ENCODE data around the gene LRCH4.

Gene LRCH4

GRCh38 chr7:100604976-100605911, 19.3 kb upstream of the LRCH4 start:
- DNase-seq: no peak

DNA sequence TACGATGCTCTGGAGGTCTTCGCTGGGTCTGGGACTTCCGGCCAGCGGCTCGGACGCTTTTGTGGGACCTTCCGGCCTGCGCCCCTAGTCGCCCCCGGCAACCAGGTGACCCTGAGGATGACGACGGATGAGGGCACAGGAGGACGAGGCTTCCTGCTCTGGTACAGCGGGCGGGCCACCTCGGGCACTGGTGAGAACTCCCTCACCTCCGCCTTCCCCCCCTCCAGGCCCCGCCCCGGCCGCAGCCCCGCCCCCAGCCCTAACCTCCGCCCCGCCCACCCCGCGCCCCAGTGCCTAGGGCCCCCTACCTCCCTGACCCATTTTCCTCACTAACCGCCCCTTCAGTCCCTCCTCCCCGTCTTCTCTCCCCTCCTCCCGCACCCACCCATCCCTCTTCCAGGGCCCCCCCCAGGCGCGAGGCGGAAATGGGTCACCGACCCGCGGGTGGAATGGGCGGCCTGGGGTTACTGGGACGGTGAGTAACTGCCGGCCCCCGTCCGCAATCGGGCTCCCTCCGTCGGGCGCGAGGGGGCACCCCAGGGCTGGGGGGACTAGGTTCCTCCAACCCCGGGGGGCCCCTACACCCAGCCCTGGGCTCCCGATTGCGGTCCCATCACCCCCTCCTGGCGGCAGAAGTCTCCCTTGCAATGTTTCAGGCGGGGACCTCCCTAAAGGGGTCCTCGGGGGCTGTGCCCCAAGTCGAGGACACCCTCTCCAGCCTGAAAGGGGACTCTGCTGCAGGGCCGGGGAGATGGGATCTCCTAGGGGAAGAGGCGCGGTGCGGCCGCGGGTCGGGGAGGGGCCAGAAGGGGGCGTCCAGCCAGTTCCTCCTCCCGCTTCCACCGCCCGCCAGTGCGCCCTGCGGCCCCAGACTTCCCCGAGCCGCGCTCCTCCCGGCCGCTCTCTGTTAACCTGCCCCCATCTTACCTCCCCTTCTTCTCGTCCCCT, 18.4 kb upstream of the LRCH4 start:
- DNase-seq: peak; percentile 62

GRCh38 chr7:100603726-100604027, 17.7 kb upstream of the LRCH4 start:
- no peak for DNase-seq

DNA sequence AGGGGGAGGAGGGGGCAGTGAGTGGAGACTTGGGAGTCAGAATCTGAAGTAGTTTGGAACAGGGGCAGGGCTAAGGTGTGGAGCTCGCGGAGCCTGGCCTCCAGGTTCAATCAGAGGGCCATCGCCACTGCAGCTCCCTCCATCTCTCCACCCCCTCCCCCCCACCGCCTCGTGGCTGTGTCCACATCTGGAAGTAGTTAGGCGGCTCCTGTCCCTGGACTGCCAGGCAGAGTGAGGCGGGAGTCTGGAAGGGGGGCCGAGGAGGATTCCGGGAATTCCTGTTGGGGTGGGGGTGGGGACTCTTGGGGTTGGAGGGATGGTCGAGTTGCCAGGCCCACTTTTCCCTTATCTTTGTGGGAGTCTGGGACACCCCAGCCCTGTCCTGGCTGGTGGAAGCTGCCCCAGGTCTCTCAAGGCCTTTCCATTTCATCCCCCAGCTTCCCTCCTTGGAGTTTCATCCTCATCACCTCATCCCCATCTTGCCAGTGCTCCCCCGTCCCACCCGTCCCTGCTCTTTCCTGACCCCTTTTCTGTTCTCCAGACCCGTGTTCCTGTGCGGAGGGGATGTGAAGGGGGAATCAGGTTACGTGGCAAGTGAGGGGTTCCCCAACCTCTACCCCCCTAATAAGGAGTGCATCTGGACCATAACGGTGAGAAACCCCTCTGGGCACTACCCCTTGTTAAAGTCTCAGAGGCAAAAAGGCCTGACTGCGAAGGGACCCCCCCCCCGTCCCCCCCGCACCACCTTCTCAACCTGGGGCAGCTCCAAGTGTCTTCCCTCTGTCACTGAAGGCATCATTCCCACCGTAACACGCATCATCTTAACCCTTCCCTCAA, 17.2 kb upstream of the LRCH4 start:
- no peak for DNase-seq

GRCh38 chr7:100600730-100601038, 14.8 kb upstream of the LRCH4 start:
- no peak for DNase-seq

GRCh38 chr7:100599911-100600729, 14.2 kb upstream of the LRCH4 start:
- DNase-seq: no peak

- no peak for DNase-seq
Measured at GRCh38 chr7:100598425-100598824, 12.5 kb upstream of the LRCH4 start.

DNA sequence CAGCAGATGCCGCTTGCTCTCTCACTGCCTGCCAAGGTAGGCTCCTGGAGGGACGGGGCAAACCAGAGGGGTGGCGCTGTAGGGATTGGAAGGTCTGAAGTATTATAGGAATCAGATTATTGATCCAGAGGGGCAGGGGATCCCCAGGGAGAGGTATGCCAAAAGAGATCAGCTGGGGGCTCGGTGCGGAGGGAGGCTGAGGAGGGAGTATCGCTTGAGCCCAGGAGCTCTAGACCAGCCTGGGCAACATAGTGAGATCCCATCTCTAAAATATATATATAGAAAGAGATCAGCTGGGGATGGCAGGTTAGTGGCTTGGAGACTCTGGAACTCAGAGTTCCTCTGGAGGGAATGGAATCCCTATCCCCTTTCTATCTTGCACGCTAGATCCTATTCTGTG, 9.3 kb upstream of the LRCH4 start:
- DNase-seq: no peak

- no peak for DNase-seq
Measured at GRCh38 chr7:100591596-100591995, 5.7 kb upstream of the LRCH4 start.

- no peak for DNase-seq
Measured at GRCh38 chr7:100590077-100590737, 4.3 kb upstream of the LRCH4 start.

GRCh38 chr7:100589341-100589947, 3.5 kb upstream of the LRCH4 start:
- no peak for DNase-seq

DNA sequence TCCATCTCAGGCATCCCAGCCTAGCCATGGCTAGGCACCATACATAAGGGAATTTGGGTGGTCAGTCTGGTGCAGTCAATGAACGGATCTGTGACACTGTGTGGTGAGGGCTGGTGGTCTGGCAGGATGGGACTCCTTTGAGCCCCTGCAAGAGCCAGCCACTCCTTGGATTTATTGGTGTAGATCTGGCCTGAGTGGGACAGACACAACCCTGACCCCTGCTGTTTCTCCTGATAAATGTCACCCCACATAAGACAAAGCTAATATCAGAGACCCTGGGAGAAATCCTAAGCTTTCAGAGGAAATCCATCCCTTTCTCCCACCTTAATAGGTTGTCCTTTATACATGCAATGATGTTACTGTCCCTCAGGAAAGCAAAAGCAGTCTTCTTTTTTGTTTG, 2.5 kb upstream of the LRCH4 start:
- DNase-seq: no peak

- DNase-seq: peak; percentile 99
Measured at GRCh38 chr7:100586266-100587025, 517 bp upstream of the LRCH4 start, which contains the start of gene FBXO24. Gene FBXO24 (plus strand): TSS chr7:100586328. CDS start chr7:100586626, 298 bp downstream.

GRCh38 chr7:100584683-100585510, 1.0 kb downstream of the LRCH4 start:
- DNase-seq: no peak

DNA sequence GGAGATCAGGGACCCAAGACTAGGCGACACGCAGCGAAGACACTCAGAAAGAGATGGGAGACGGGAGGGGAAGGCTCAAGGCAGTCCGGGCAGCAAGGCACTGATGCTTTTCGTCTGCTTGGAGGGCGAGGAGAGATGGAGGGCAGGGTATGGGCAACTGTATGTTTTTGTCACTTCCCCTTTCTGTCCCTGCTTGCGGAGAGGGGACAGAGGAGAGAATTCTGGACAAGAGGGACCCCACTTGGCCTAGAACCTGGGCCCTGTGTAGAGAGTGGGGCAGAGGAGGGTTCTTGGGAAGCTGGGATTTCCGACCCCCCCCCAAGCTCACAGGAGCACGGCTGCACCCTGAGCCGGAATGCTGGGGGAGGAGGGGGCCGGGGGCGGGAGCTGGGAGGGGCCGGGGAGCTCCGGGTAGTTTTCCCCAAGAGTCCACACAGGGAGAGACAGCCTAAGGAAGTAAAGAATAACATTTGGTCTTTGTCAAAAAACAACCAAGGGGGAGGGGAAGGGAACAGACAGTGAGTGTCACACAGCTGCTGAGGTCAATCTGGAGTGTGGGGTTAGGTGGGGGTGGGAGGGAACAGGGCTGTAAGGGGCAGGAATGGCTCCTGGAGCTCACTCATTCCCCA, 1.8 kb downstream of the LRCH4 start:
- DNase-seq: no peak

GRCh38 chr7:100583132-100584053, 2.5 kb downstream of the LRCH4 start:
- DNase-seq: peak; percentile 38

DNA sequence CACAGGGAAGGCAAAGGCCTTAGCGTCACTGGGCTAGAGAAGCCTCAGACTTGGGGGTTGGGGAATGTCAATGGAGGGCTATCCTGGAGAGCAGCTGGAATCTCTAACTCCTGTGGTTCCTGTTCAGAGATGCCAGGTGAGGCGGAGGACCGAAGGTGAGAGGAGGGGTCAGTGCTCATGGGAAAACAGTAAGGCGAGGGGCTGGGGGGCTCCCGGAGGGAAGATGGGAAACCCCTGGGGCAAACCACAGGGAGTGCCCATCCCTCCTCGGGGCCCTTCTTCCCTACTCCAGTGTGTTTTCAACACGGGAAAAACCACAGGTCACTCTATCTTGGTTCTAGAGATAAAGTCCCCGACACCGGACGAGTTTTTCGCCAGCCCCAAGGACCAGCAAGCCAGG, 3.3 kb downstream of the LRCH4 start:
- DNase-seq: no peak

All from effector CD4-positive, alpha-beta T cell (primary cell).